ENCODE measurements around the gene HOXA5. TPM values are rescaled to one million over a fixed set of nuclear protein-coding genes. Genes with fewer than 3 reads are reported as not detected.

Gene HOXA5
- total RNA-seq, 4 donors from 2014 or later, result 7.8 to 24.8 (median 14.7) TPM

GRCh38 chr7:27111751-27112277 is 31.7 kb downstream of the HOXA5 start:
- intact Hi-C loops (cut with DNase I), result no loop called here
- Histone ChIP-seq H3K27ac (replicated peaks in 1 of 4) (peak overlapping the region; percentile 96 to 100 (median 99)), H3K36me3 (no peaks in the 10 kb centered on the region), H3K4me1 (peaks cover 34 to 74% (median 59%) of the 10 kb centered on the region in 4 donors), H3K4me3 (peak overlapping the region; percentile 68 to 88 (median 77)), H3K27me3 (no peaks in the 10 kb centered on the region), H3K9me3 (no peaks in the 10 kb centered on the region)
- no peak for DNase-seq (ENCODE audit: extremely low spot score)
- WGBS, result 17% methylated on average over 4 of the region's 4 CpGs
- TF ChIP-seq EP300 (IDR thresholded peaks at IDR 0.05), result no peak
- no peak for TF ChIP-seq CTCF (IDR thresholded peaks at IDR 0.05)
- no peak for TF ChIP-seq POLR2A (IDR thresholded peaks at IDR 0.05; ENCODE audit: low read depth)
- no peak for TF ChIP-seq POLR2AphosphoS5 (IDR thresholded peaks at IDR 0.05)

GRCh38 chr7:27111042-27111750 is 32.3 kb downstream of the HOXA5 start:
- 24% methylated on average over 6 of the region's 6 CpGs for WGBS

GRCh38 chr7:27110186-27111031 is 33.1 kb downstream of the HOXA5 start:
- peak overlapping the region; percentile 45 to 88 (median 72) for H3K4me3 ChIP-seq

More at GRCh38 chr7:27111042-27111750, 32.3 kb downstream of the HOXA5 start:
- H3K27ac ChIP-seq (replicated peaks in 1 of 4), result peak overlapping the region; percentile 96 to 100 (median 99)
- intact Hi-C loops (cut with DNase I), result no loop called here
- peak overlapping the region; percentile 45 to 88 (median 72) for H3K4me3 ChIP-seq
- no peaks in the 10 kb centered on the region for H3K36me3 ChIP-seq
- H3K9me3 ChIP-seq, result no peaks in the 10 kb centered on the region
- H3K4me1 ChIP-seq, result peaks cover 38 to 80% (median 62%) of the 10 kb centered on the region in 4 donors
- TF ChIP-seq POLR2AphosphoS5 (IDR thresholded peaks at IDR 0.05) (peak in 1 of 2 donors; percentile 60), CTCF (IDR thresholded peaks at IDR 0.05) (no peak), EP300 (IDR thresholded peaks at IDR 0.05) (no peak)
- H3K27me3 ChIP-seq, result no peaks in the 10 kb centered on the region
- no peak for DNase-seq (ENCODE audit: extremely low spot score)

More at GRCh38 chr7:27110186-27111031, 33.1 kb downstream of the HOXA5 start:
- peak overlapping the region; percentile 96 to 100 (median 99) for H3K27ac ChIP-seq (replicated peaks in 1 of 4)
- H3K9me3 ChIP-seq, result no peaks in the 10 kb centered on the region
- H3K36me3 ChIP-seq, result no peaks in the 10 kb centered on the region
- intact Hi-C loops (cut with DNase I), result no loop called here
- TF ChIP-seq CTCF (IDR thresholded peaks at IDR 0.05) (no peak), POLR2AphosphoS5 (IDR thresholded peaks at IDR 0.05) (peak in 1 of 2 donors; percentile 85), POLR2A (IDR thresholded peaks at IDR 0.05; ENCODE audit: low read depth) (no peak), EP300 (IDR thresholded peaks at IDR 0.05) (no peak)
- no peaks in the 10 kb centered on the region for H3K27me3 ChIP-seq
- 21% methylated on average over 55 of the region's 66 CpGs for WGBS
- DNase-seq (ENCODE audit: extremely low spot score), result peak; percentile 90
- peaks cover 38 to 88% (median 69%) of the 10 kb centered on the region in 4 donors for H3K4me1 ChIP-seq

Data from esophagus muscularis mucosa (tissue), 4 donors.